A549 treated with RU486 at 1 μM for 4 hours (cell line): Measurements from ENCODE around the gene TMEM176A. TPM values are rescaled to one million over a fixed set of nuclear protein-coding genes. Genes with fewer than 3 reads are reported as not detected.

Experiments used
- total RNA-seq: library from RNA; stranded (reverse); fragments of 200-300 nt; extraction: Qiagen RNA extraction; gene quantifications from 5 replicates; pipeline ENCODE4 v1.2.3, GENCODE V29; 2022; ENCODE audit warnings: low read depth

Gene TMEM176A, protein sequence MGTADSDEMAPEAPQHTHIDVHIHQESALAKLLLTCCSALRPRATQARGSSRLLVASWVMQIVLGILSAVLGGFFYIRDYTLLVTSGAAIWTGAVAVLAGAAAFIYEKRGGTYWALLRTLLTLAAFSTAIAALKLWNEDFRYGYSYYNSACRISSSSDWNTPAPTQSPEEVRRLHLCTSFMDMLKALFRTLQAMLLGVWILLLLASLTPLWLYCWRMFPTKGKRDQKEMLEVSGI
- not detected in 5 replicates for total RNA-seq

GRCh38 chr7:150800581-150801241, at the start of gene TMEM176A:
Gene TMEM176A, plus strand, starts transcription at chr7:150800769. Its CDS starts 782 bp downstream, at chr7:150801551.

DNA sequence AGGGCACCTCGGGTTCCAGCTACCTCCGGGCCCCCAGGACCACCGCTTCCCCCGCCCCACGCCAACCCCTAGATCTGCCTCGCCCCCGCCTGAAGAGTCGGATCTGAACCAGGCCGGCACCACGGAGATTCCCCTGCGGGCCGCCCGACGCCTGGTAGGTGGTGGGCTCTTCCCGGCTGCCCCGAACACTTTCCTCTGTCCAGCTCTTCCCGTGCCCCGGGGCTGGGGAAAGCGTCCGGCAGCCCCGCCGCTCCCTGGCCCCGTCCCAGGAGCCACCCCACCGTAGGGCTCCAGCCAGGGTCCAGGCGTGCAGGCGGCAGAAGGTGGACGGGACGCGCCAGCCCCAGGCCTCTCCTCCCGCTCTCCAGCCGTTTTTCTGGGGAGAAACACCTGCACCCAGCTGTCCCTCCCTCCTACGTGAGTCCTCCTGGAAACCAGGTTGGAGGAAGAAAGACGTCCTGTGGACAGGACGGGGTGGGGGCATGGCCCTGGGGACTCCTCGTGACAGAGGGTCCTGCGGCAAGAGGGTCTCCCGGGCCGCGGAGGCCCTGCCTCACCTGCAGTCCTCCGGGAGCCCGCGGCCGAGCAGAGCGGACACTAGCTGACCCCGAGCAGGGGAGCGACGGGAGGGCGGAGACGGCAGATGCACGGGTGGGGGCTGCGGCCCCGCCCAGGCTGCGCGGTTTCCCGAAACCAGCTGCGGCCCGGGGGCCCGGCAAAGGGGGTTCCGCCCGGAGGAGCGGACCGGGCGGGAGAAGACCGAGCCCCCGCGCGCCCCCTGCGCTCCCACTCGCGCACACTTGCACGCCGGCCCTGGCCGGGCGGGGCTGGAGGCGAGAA, 608 bp upstream of the TMEM176A start, which contains the start of gene TMEM176B:
TMEM176B (minus strand) TSS at position 624 of the 840 bp plus-strand sequence. CDS start 3,795 bp downstream, outside the sequence.

GRCh38 chr7:150852371-150852905, 51.9 kb downstream of the TMEM176A start, which contains the start of gene AOC1:
Gene AOC1, plus strand, starts transcription at chr7:150852517. Its CDS starts 3,954 bp downstream, at chr7:150856471.

Other genes starting within 250 kb of the TMEM176A start
- not detected in 5 replicates for gene GIMAP4, start 233.4 kb upstream of the TMEM176A start, total RNA-seq
- not detected in 5 replicates for gene GIMAP6, start 168.4 kb upstream of the TMEM176A start, total RNA-seq
- 0.06 to 0.17 TPM in 2 of 5 replicates, not detected in the others for gene GIMAP2, start 115.1 kb upstream of the TMEM176A start, total RNA-seq
- not detected in 5 replicates for gene GIMAP1, start 84.2 kb upstream of the TMEM176A start, total RNA-seq
- not detected in 5 replicates for gene GIMAP5, start 63.4 kb upstream of the TMEM176A start, total RNA-seq
- 0.20 TPM in 1 of 5 replicates, not detected in the others for gene TMEM176B, start 405 bp upstream of the TMEM176A start, total RNA-seq
- gene AOC1, start 51.7 kb downstream of the TMEM176A start, total RNA-seq, result not detected in 5 replicates
- 0.29 to 0.61 TPM (median 0.37 TPM) in 5 replicates for gene KCNH2, start 177.6 kb downstream of the TMEM176A start, total RNA-seq
- gene NOS3, start 190.2 kb downstream of the TMEM176A start, total RNA-seq, result 0.15 to 0.55 TPM (median 0.49 TPM) in 5 replicates
- gene ATG9B, start 223.7 kb downstream of the TMEM176A start, total RNA-seq, result 0.62 to 1.1 TPM (median 0.87 TPM) in 5 replicates
- 31.5 to 51.8 TPM (median 48.0 TPM) in 5 replicates for gene ABCB8, start 227.7 kb downstream of the TMEM176A start, total RNA-seq
- 5.7 to 12.6 TPM (median 12.2 TPM) in 5 replicates for gene ASIC3, start 247.8 kb downstream of the TMEM176A start, total RNA-seq